Measurements from ENCODE around the gene SETD7. TPM values are rescaled to one million over a fixed set of nuclear protein-coding genes. Genes with fewer than 3 reads are reported as not detected.

The SETD7 gene
- polyA plus RNA-seq, 1 donor from 2014 or later, result 12.0 TPM

DNA sequence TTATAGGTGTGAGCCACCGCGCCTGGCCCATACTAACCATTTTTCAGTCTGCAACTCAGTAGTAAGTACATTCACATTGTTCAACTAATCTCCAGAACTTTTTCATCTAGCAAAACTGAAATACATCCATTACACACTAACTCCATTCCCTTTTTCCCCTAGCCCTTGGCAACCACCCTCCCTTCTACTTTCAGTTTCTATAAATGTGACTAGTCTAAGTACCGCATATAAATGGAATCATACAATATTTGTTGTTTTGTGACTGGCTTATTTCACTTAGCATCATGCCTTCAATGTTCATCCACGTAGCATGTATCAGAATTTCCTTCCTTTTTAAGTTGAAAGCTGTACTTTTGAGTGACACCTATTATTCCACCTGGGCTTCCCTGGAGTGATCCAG is 44.6 kb upstream of the SETD7 start:
- H2AFZ ChIP-seq (ENCODE audit: low read depth, low read length), result no peak overlapping the region
- no peak overlapping the region for H3K4me2 ChIP-seq (ENCODE audit: low read length)
- H3K9me3 ChIP-seq (ENCODE audit: low read length), result no peaks in the 10 kb centered on the region
- H3K9ac ChIP-seq (ENCODE audit: low read length), result no peak overlapping the region
- H4K20me1 ChIP-seq (ENCODE audit: insufficient read depth), result no peaks in the 10 kb centered on the region
- H3K4me3 ChIP-seq (ENCODE audit: low read length), result no peak overlapping the region
- no peaks in the 10 kb centered on the region for H3K36me3 ChIP-seq (ENCODE audit: insufficient read depth, low read length)
- no peak overlapping the region for H3K27ac ChIP-seq (ENCODE audit: low read length)
- TF ChIP-seq, protein P1, sequence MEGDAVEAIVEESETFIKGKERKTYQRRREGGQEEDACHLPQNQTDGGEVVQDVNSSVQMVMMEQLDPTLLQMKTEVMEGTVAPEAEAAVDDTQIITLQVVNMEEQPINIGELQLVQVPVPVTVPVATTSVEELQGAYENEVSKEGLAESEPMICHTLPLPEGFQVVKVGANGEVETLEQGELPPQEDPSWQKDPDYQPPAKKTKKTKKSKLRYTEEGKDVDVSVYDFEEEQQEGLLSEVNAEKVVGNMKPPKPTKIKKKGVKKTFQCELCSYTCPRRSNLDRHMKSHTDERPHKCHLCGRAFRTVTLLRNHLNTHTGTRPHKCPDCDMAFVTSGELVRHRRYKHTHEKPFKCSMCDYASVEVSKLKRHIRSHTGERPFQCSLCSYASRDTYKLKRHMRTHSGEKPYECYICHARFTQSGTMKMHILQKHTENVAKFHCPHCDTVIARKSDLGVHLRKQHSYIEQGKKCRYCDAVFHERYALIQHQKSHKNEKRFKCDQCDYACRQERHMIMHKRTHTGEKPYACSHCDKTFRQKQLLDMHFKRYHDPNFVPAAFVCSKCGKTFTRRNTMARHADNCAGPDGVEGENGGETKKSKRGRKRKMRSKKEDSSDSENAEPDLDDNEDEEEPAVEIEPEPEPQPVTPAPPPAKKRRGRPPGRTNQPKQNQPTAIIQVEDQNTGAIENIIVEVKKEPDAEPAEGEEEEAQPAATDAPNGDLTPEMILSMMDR (IDR thresholded peaks at IDR 0.05; ENCODE audit: poor library complexity, severe bottlenecking), result no peak
- TF ChIP-seq, protein P2, sequence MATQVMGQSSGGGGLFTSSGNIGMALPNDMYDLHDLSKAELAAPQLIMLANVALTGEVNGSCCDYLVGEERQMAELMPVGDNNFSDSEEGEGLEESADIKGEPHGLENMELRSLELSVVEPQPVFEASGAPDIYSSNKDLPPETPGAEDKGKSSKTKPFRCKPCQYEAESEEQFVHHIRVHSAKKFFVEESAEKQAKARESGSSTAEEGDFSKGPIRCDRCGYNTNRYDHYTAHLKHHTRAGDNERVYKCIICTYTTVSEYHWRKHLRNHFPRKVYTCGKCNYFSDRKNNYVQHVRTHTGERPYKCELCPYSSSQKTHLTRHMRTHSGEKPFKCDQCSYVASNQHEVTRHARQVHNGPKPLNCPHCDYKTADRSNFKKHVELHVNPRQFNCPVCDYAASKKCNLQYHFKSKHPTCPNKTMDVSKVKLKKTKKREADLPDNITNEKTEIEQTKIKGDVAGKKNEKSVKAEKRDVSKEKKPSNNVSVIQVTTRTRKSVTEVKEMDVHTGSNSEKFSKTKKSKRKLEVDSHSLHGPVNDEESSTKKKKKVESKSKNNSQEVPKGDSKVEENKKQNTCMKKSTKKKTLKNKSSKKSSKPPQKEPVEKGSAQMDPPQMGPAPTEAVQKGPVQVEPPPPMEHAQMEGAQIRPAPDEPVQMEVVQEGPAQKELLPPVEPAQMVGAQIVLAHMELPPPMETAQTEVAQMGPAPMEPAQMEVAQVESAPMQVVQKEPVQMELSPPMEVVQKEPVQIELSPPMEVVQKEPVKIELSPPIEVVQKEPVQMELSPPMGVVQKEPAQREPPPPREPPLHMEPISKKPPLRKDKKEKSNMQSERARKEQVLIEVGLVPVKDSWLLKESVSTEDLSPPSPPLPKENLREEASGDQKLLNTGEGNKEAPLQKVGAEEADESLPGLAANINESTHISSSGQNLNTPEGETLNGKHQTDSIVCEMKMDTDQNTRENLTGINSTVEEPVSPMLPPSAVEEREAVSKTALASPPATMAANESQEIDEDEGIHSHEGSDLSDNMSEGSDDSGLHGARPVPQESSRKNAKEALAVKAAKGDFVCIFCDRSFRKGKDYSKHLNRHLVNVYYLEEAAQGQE (IDR thresholded peaks at IDR 0.05; ENCODE audit: borderline replicate concordance), result no peak
- TF ChIP-seq MXI1 (conservative IDR thresholded peaks at IDR 0.05; ENCODE audit: poor library complexity, severe bottlenecking), result no peak
- TF ChIP-seq POLR2AphosphoS5 (IDR thresholded peaks at IDR 0.05), result no peak
- TF ChIP-seq EZH2 (IDR thresholded peaks at IDR 0.05; ENCODE audit: borderline replicate concordance, insufficient read depth, low read length, poor library complexity, severe bottlenecking), result no peak
- TF ChIP-seq TAF1 (IDR thresholded peaks at IDR 0.05; ENCODE audit: low read depth), result no peak
- no peak for TF ChIP-seq RAD21 (conservative IDR thresholded peaks at IDR 0.05)
- no peak for TF ChIP-seq EP300 (conservative IDR thresholded peaks at IDR 0.05; ENCODE audit: poor library complexity, severe bottlenecking)
- no peak for TF ChIP-seq SMC3 (conservative IDR thresholded peaks at IDR 0.05; ENCODE audit: poor library complexity)
- H3K9me2 ChIP-seq (ENCODE audit: insufficient read depth, low read length), result no peaks in the 10 kb centered on the region
- H3K27me3 ChIP-seq (ENCODE audit: insufficient read depth, low read depth, low read length), result no peaks in the 10 kb centered on the region
- no peaks in the 10 kb centered on the region for H3F3A ChIP-seq (ENCODE audit: insufficient read depth, low read length, poor library complexity, severe bottlenecking)
- H3K79me2 ChIP-seq (replicated peaks; ENCODE audit: insufficient read depth, low read length), result no peaks in the 10 kb centered on the region

DNA sequence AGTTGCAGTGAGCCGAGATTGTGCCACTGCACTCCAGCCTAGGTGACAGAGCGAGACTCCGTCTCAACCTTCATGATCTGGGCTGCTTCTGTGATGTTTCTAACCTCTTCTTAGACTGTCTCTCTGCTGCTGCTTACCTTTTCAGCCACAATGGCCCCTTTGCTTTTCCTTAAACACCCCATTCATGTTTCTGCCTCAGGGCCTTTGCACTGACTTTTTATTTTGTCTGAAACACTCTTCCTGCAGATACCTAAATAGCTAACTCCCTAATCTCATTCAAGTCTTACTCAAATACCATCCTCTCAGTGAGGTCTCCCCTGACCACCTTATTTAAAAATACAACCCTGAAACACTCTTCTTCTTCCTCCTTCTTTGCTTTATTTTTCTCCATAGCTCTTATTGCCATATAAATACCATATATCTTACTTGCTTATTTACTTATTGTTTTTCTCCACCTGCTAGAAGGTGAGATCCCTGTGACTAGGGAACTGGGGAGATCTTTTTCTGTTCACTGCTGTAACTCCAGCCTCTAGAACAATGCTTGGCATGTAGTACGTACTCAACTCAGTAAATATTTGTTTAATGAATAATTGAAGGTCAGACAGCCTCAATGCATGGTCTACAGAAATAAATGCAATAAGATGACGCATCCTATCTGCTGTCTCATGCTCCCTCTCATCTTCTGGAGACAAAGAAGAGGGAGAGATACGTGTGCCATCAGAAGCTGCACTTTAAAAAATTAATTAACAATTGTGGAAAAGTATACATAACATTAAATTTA is 43.8 kb upstream of the SETD7 start:
- H2AFZ ChIP-seq (ENCODE audit: low read depth, low read length), result no peak overlapping the region
- no peak overlapping the region for H3K9ac ChIP-seq (ENCODE audit: low read length)
- no peaks in the 10 kb centered on the region for H3K36me3 ChIP-seq (ENCODE audit: insufficient read depth, low read length)
- no peak overlapping the region for H3K4me2 ChIP-seq (ENCODE audit: low read length)
- H3K27me3 ChIP-seq (ENCODE audit: insufficient read depth, low read depth, low read length), result no peaks in the 10 kb centered on the region
- TF ChIP-seq, protein P2 (IDR thresholded peaks at IDR 0.05; ENCODE audit: borderline replicate concordance), result no peak
- TF ChIP-seq EP300 (conservative IDR thresholded peaks at IDR 0.05; ENCODE audit: poor library complexity, severe bottlenecking) (no peak), TAF1 (IDR thresholded peaks at IDR 0.05; ENCODE audit: low read depth) (no peak), POLR2AphosphoS5 (IDR thresholded peaks at IDR 0.05) (no peak), MXI1 (conservative IDR thresholded peaks at IDR 0.05; ENCODE audit: poor library complexity, severe bottlenecking) (no peak), SMC3 (conservative IDR thresholded peaks at IDR 0.05; ENCODE audit: poor library complexity) (no peak), EZH2 (IDR thresholded peaks at IDR 0.05; ENCODE audit: borderline replicate concordance, insufficient read depth, low read length, poor library complexity, severe bottlenecking) (no peak), RAD21 (conservative IDR thresholded peaks at IDR 0.05) (no peak)
- TF ChIP-seq, protein P1 (IDR thresholded peaks at IDR 0.05; ENCODE audit: poor library complexity, severe bottlenecking), result no peak
- H3K27ac ChIP-seq (ENCODE audit: low read length), result no peak overlapping the region
- no peaks in the 10 kb centered on the region for H3K79me2 ChIP-seq (replicated peaks; ENCODE audit: insufficient read depth, low read length)
- H3K9me2 ChIP-seq (ENCODE audit: insufficient read depth, low read length), result no peaks in the 10 kb centered on the region
- H3F3A ChIP-seq (ENCODE audit: insufficient read depth, low read length, poor library complexity, severe bottlenecking), result no peaks in the 10 kb centered on the region
- no peak overlapping the region for H3K4me3 ChIP-seq (ENCODE audit: low read length)
- H4K20me1 ChIP-seq (ENCODE audit: insufficient read depth), result no peaks in the 10 kb centered on the region
- H3K9me3 ChIP-seq (ENCODE audit: low read length), result no peaks in the 10 kb centered on the region
